ENCODE measurements around the gene FNDC5.

DNA sequence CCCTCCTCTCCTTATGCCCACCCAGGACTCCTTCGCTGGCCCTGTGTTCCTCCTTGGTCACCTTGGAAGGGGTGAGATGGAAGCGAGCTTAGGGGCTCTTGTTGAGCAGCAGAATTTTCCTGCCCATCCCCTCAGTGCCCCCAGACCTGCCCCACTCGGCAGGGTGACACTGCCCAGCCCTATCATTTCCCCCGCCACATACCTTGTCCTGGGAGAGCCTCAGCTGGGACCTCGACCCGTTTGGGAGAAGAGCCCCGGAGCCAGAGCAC, 1.4 kb upstream of the FNDC5 start:
- TF ChIP-seq, protein P1, sequence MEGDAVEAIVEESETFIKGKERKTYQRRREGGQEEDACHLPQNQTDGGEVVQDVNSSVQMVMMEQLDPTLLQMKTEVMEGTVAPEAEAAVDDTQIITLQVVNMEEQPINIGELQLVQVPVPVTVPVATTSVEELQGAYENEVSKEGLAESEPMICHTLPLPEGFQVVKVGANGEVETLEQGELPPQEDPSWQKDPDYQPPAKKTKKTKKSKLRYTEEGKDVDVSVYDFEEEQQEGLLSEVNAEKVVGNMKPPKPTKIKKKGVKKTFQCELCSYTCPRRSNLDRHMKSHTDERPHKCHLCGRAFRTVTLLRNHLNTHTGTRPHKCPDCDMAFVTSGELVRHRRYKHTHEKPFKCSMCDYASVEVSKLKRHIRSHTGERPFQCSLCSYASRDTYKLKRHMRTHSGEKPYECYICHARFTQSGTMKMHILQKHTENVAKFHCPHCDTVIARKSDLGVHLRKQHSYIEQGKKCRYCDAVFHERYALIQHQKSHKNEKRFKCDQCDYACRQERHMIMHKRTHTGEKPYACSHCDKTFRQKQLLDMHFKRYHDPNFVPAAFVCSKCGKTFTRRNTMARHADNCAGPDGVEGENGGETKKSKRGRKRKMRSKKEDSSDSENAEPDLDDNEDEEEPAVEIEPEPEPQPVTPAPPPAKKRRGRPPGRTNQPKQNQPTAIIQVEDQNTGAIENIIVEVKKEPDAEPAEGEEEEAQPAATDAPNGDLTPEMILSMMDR (IDR thresholded peaks at IDR 0.05), result no peak
- TF ChIP-seq EZH2 (IDR thresholded peaks at IDR 0.05) (no peak), EZH2phosphoT487 (IDR thresholded peaks at IDR 0.05) (no peak)
